ENCODE measurements around the gene FUBP3. TPM values are rescaled to one million over a fixed set of nuclear protein-coding genes. Genes with fewer than 3 reads are reported as not detected.

FUBP3 gene
- polyA plus RNA-seq, 1 experiment: 31.2 TPM

- Histone ChIP-seq H3K27me3 (ENCODE audit: control insufficient read depth, insufficient read depth, low read length) (peaks cover 72% of the 10 kb centered on the region), H3K9me3 (ENCODE audit: control insufficient read depth, insufficient read depth, low read length) (no peaks in the 10 kb centered on the region; the same call in 1 of the 2 replicates), H3K27ac (ENCODE audit: low read depth, low read length) (no peak overlapping the region), H3K4me3 (ENCODE audit: low read depth, low read length) (peak overlapping the region; percentile 40)
- ChIA-PET CTCF (interaction anchor here (0.9 kb wide), 1 partner anchor 75 kb away, joined by 3 read pairs; no protein-coding TSS in a partner anchor), POLR2A (interaction anchor here (0.6 kb wide), 1 partner anchor 108 kb away, joined by 3 read pairs; no protein-coding TSS in a partner anchor)
- TF ChIP-seq CTCF (IDR thresholded peaks at IDR 0.05; ENCODE audit: low read depth, low read length): no peak
- DNase-seq (ENCODE audit: low read depth, low spot score): no peak
These were observed 43.4 kb upstream of the FUBP3 start for GRCh38 chr9:130535818-130536521.

- no peaks in the 10 kb centered on the region; the same call in 1 of the 2 replicates for H3K9me3 ChIP-seq (ENCODE audit: control insufficient read depth, insufficient read depth, low read length)
- POLR2A ChIA-PET: no interaction called here
- no peak overlapping the region for H3K27ac ChIP-seq (ENCODE audit: low read depth, low read length)
- H3K27me3 ChIP-seq (ENCODE audit: control insufficient read depth, insufficient read depth, low read length): peaks cover 69% of the 10 kb centered on the region
- no peak overlapping the region for H3K4me3 ChIP-seq (ENCODE audit: low read depth, low read length)
- CTCF ChIA-PET: interaction anchor here (0.9 kb wide), 1 partner anchor 76 kb away, joined by 3 read pairs; no protein-coding TSS in a partner anchor
- DNase-seq (ENCODE audit: low read depth, low spot score): no peak
- TF ChIP-seq CTCF (IDR thresholded peaks at IDR 0.05; ENCODE audit: low read depth, low read length): no peak
These were observed 42.7 kb upstream of the FUBP3 start for GRCh38 chr9:130536701-130537107.

GRCh38 chr9:130537346-130538050 lies 41.9 kb upstream of the FUBP3 start:
- H3K4me3 ChIP-seq (ENCODE audit: low read depth, low read length): no peak overlapping the region
- CTCF ChIA-PET: no interaction called here
- DNase-seq (ENCODE audit: low read depth, low spot score): no peak
- POLR2A ChIA-PET: no interaction called here
- no peaks in the 10 kb centered on the region; the same call in 1 of the 2 replicates for H3K9me3 ChIP-seq (ENCODE audit: control insufficient read depth, insufficient read depth, low read length)
- H3K27me3 ChIP-seq (ENCODE audit: control insufficient read depth, insufficient read depth, low read length): peaks cover 69% of the 10 kb centered on the region
- no peak for TF ChIP-seq CTCF (IDR thresholded peaks at IDR 0.05; ENCODE audit: low read depth, low read length)
- H3K27ac ChIP-seq (ENCODE audit: low read depth, low read length): no peak overlapping the region

- no peaks in the 10 kb centered on the region; the same call in 1 of the 2 replicates for H3K9me3 ChIP-seq (ENCODE audit: control insufficient read depth, insufficient read depth, low read length)
- H3K4me3 ChIP-seq (ENCODE audit: low read depth, low read length): no peak overlapping the region
- ChIA-PET POLR2A (interaction anchor here (0.6 to 0.7 kb wide), 2 partner anchors 10 to 319 kb away, joined by 3 to 15 read pairs; no protein-coding TSS in a partner anchor), CTCF (no interaction called here)
- no peak overlapping the region for H3K27ac ChIP-seq (ENCODE audit: low read depth, low read length)
- peaks cover 70% of the 10 kb centered on the region for H3K27me3 ChIP-seq (ENCODE audit: control insufficient read depth, insufficient read depth, low read length)
- DNase-seq (ENCODE audit: low read depth, low spot score): no peak
- TF ChIP-seq CTCF (IDR thresholded peaks at IDR 0.05; ENCODE audit: low read depth, low read length): no peak
These were observed 39.8 kb upstream of the FUBP3 start for GRCh38 chr9:130539420-130540223.

Measured in AG04450 (cell line).